Measurements from ENCODE around the gene ATP4B. TPM values are rescaled to one million over a fixed set of nuclear protein-coding genes. Genes with fewer than 3 reads are reported as not detected.

ATP4B gene
- total RNA-seq, 1 experiment from 2014 or later = not detected

- intact Hi-C loops (cut with micrococcal nuclease; ENCODE audit: unreplicated experiment) = no loop called here
- TF ChIP-seq EZH2 (IDR thresholded peaks at IDR 0.05; ENCODE audit: borderline replicate concordance, low read depth, low read length, poor library complexity, severe bottlenecking) (no peak), CTCF (conservative IDR thresholded peaks at IDR 0.05; ENCODE audit: low read depth, low read length) (no peak)
- H3K27ac ChIP-seq (ENCODE audit: low read depth, low read length, poor library complexity, severe bottlenecking) = peak overlapping the region; percentile 35
- H3K36me3 ChIP-seq (ENCODE audit: insufficient read depth, low read length, poor library complexity, severe bottlenecking) = peaks cover 7% of the 10 kb centered on the region
- no peaks in the 10 kb centered on the region for H3K27me3 ChIP-seq (replicated peaks; ENCODE audit: insufficient read depth, low read depth, low read length, poor library complexity)
- ChIA-PET POLR2A (ENCODE audit: low non-redundant PET) (no interaction called here), CTCF (no interaction called here)
- no peak overlapping the region for H3K4me3 ChIP-seq (ENCODE audit: low read depth, low read length, poor library complexity, severe bottlenecking)
- DNase-seq (ENCODE audit: low spot score) = no peak
- H3K4me1 ChIP-seq (ENCODE audit: insufficient read depth, low read length, poor library complexity, severe bottlenecking) = peaks cover 18% of the 10 kb centered on the region
- BruUV-seq (replicated peaks) = no TSS peak
- H3K9me3 ChIP-seq (ENCODE audit: low read depth, low read length, poor library complexity, severe bottlenecking) = no peaks in the 10 kb centered on the region
Observed at GRCh38 chr13:113646921-113647340, 11.1 kb downstream of the ATP4B start.

DNA sequence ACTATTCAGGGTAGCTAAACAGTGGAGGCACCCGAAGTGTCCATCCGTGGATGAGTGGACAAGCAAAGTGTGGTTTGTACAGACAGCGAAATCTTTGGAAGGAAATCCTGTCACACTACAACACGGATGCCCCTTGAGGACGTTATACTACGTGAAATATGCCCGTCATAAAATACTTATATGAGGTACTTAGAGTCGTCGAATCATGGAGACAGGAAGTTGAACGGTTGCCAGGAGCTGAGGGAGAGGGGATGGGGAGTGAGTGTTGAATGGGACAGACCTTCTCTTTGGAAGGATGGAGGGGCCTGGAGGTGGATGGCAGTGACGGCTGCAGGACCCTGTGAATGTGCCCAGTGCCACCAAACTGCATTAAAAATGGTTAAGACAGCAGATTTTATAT, 11.6 kb downstream of the ATP4B start:
- BruUV-seq (replicated peaks) = no TSS peak
- no peak overlapping the region for H3K27ac ChIP-seq (ENCODE audit: low read depth, low read length, poor library complexity, severe bottlenecking)
- peak; percentile 66 for DNase-seq (ENCODE audit: low spot score)
- ChIA-PET POLR2A (ENCODE audit: low non-redundant PET) (no interaction called here), CTCF (no interaction called here)
- TF ChIP-seq EZH2 (IDR thresholded peaks at IDR 0.05; ENCODE audit: borderline replicate concordance, low read depth, low read length, poor library complexity, severe bottlenecking) (no peak), CTCF (conservative IDR thresholded peaks at IDR 0.05; ENCODE audit: low read depth, low read length) (no peak)
- H3K27me3 ChIP-seq (replicated peaks; ENCODE audit: insufficient read depth, low read depth, low read length, poor library complexity) = no peaks in the 10 kb centered on the region
- H3K4me3 ChIP-seq (ENCODE audit: low read depth, low read length, poor library complexity, severe bottlenecking) = no peak overlapping the region
- peaks cover 13% of the 10 kb centered on the region for H3K36me3 ChIP-seq (ENCODE audit: insufficient read depth, low read length, poor library complexity, severe bottlenecking)
- peaks cover 18% of the 10 kb centered on the region for H3K4me1 ChIP-seq (ENCODE audit: insufficient read depth, low read length, poor library complexity, severe bottlenecking)
- H3K9me3 ChIP-seq (ENCODE audit: low read depth, low read length, poor library complexity, severe bottlenecking) = no peaks in the 10 kb centered on the region
- intact Hi-C loops (cut with micrococcal nuclease; ENCODE audit: unreplicated experiment) = no loop called here

DNA sequence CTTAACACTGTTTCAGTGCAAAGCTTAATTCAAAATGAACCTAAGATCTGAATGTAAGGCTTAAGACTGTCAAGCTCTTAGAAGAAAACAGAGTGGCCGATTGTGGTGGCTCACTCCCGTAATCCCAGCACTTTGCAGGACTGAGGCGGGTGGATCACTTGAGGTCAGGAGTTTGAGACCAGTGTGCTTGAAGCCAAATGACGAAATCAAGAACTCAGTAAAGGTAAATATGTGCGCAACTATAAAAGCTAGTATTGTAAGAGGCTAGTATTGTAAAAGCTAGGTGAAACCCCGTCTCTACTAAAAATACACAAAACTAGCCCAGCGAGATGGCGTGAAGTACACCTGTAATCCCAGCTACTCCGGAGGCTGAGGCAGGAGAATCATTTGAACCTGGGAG, 12.7 kb downstream of the ATP4B start:
- Histone ChIP-seq H3K27ac (ENCODE audit: low read depth, low read length, poor library complexity, severe bottlenecking) (no peak overlapping the region), H3K27me3 (replicated peaks; ENCODE audit: insufficient read depth, low read depth, low read length, poor library complexity) (no peaks in the 10 kb centered on the region), H3K4me3 (ENCODE audit: low read depth, low read length, poor library complexity, severe bottlenecking) (no peak overlapping the region), H3K4me1 (ENCODE audit: insufficient read depth, low read length, poor library complexity, severe bottlenecking) (peaks cover 18% of the 10 kb centered on the region), H3K9me3 (ENCODE audit: low read depth, low read length, poor library complexity, severe bottlenecking) (no peaks in the 10 kb centered on the region), H3K36me3 (ENCODE audit: insufficient read depth, low read length, poor library complexity, severe bottlenecking) (peaks cover 19% of the 10 kb centered on the region)
- ChIA-PET POLR2A (ENCODE audit: low non-redundant PET) (no interaction called here), CTCF (no interaction called here)
- intact Hi-C loops (cut with micrococcal nuclease; ENCODE audit: unreplicated experiment) = no loop called here
- no TSS peak for BruUV-seq (replicated peaks)
- TF ChIP-seq CTCF (conservative IDR thresholded peaks at IDR 0.05; ENCODE audit: low read depth, low read length) (no peak), EZH2 (IDR thresholded peaks at IDR 0.05; ENCODE audit: borderline replicate concordance, low read depth, low read length, poor library complexity, severe bottlenecking) (no peak)
- DNase-seq (ENCODE audit: low spot score) = no peak

Measured in A673 (cell line).